K562 (cell line): ENCODE results near the gene SRF.

Experiments
- ATF1 ChIP-seq, 2 experiments: fragments of 450-650 bp in 1 of 2; IDR thresholded peaks; 2 replicates each; pipeline ENCODE4 v1.6.1; 2016; ENCODE audit warnings: missing compliant biosample characterization in 1 of 2, missing genetic modification characterization in 1 of 2
- BRD4 ChIP-seq: fragments of 200-600 bp; sonication (generic); IDR thresholded peaks from 2 replicates; pipeline ENCODE4 v1.6.1; 2017; ENCODE audit warnings: inconsistent platforms
- FOXM1 ChIP-seq, 2 experiments: fragments of 450-650 bp in 1 of 2; sonication (generic) in 1 of 2; formaldehyde crosslinking in 1 of 2; IDR thresholded peaks; 2 replicates each; pipeline versions ENCODE4 v1.6.1 to v1.9.0; 2017 to 2022; ENCODE audit warnings: low read depth in 2 of 2, mild to moderate bottlenecking in 2 of 2, missing genetic modification reagents in 1 of 2, moderate library complexity in 1 of 2
- NFE2L1 ChIP-seq: fragments of 450-650 bp; IDR thresholded peaks from 2 replicates; pipeline ENCODE4 v1.6.1; 2016; ENCODE audit warnings: missing genetic modification characterization, low read depth, mild to moderate bottlenecking, missing compliant biosample characterization, moderate library complexity, borderline replicate concordance
- NR1H2 ChIP-seq: sonication (generic); formaldehyde crosslinking; IDR thresholded peaks from 2 replicates; pipeline ENCODE4 v1.4.0; 2020; ENCODE audit warnings: mild to moderate bottlenecking, missing genetic modification reagents
- SPI1 ChIP-seq: IDR thresholded peaks from 2 replicates; pipeline ENCODE4 v1.6.1; 2011; ENCODE audit warnings: low read depth, low read length, control low read depth, borderline replicate concordance
- TF ChIP-seq, protein P1 (sequence below), 3 experiments: IDR thresholded peaks in 2 of 3; conservative IDR thresholded peaks in 1 of 3; 2 replicates each; pipeline ENCODE4 v1.5.1; 2011 to 2012; ENCODE audit warnings: low read length in 3 of 3, mild to moderate bottlenecking in 3 of 3, control low read depth in 2 of 3, improper control_type of control experiment in 1 of 3, inconsistent platforms in 1 of 3, low read depth in 1 of 3, mixed read lengths in 1 of 3, moderate library complexity in 1 of 3; ENCODE audit not compliant: insufficient read depth in 2 of 3
- TF ChIP-seq, protein P2 (sequence below): fragments of 250-450 bp; sonication (Bioruptor Pico); IDR thresholded peaks from 2 replicates; pipeline ENCODE4 v1.8.0; 2021; ENCODE audit warnings: borderline replicate concordance, mild to moderate bottlenecking, moderate library complexity; ENCODE audit not compliant: poor library complexity, severe bottlenecking
- TF ChIP-seq, protein P3 (sequence below): sonication (generic); formaldehyde crosslinking; IDR thresholded peaks from 2 replicates; pipeline ENCODE4 v1.8.0; 2022; ENCODE audit warnings: mild to moderate bottlenecking, missing genetic modification reagents, borderline replicate concordance

DNA sequence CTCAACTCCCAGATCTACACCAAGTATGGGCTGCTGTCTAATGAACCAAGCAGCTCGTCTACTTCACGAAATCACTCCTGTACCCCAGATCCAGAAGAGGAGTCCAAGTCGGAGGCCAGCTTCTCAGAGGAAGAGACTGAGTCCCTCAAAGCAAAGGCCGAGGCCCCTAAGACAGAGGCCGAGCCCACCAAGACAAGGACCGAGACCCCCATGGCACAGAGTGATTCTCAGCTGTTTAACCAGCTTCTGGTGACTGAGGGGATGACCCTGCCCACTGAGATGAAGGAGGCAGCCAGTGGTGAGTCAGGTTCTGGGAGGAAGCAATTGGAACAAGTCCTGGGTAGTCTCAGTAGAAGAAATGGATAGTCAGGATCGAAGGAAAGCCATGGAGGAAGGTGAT lies 16.8 kb downstream of the SRF start:
- TF ChIP-seq, protein P1, sequence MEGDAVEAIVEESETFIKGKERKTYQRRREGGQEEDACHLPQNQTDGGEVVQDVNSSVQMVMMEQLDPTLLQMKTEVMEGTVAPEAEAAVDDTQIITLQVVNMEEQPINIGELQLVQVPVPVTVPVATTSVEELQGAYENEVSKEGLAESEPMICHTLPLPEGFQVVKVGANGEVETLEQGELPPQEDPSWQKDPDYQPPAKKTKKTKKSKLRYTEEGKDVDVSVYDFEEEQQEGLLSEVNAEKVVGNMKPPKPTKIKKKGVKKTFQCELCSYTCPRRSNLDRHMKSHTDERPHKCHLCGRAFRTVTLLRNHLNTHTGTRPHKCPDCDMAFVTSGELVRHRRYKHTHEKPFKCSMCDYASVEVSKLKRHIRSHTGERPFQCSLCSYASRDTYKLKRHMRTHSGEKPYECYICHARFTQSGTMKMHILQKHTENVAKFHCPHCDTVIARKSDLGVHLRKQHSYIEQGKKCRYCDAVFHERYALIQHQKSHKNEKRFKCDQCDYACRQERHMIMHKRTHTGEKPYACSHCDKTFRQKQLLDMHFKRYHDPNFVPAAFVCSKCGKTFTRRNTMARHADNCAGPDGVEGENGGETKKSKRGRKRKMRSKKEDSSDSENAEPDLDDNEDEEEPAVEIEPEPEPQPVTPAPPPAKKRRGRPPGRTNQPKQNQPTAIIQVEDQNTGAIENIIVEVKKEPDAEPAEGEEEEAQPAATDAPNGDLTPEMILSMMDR (IDR thresholded peaks at IDR 0.05 in 2 of 3, conservative IDR thresholded peaks at IDR 0.05 in 1 of 3; ENCODE audit: insufficient read depth in 2 of 3, low read depth in 1 of 3, low read length in 3 of 3), result no peak
- TF ChIP-seq, protein P2, sequence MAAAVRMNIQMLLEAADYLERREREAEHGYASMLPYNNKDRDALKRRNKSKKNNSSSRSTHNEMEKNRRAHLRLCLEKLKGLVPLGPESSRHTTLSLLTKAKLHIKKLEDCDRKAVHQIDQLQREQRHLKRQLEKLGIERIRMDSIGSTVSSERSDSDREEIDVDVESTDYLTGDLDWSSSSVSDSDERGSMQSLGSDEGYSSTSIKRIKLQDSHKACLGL (CRISPR knock-in tag), result no peak
- TF ChIP-seq, protein P3, sequence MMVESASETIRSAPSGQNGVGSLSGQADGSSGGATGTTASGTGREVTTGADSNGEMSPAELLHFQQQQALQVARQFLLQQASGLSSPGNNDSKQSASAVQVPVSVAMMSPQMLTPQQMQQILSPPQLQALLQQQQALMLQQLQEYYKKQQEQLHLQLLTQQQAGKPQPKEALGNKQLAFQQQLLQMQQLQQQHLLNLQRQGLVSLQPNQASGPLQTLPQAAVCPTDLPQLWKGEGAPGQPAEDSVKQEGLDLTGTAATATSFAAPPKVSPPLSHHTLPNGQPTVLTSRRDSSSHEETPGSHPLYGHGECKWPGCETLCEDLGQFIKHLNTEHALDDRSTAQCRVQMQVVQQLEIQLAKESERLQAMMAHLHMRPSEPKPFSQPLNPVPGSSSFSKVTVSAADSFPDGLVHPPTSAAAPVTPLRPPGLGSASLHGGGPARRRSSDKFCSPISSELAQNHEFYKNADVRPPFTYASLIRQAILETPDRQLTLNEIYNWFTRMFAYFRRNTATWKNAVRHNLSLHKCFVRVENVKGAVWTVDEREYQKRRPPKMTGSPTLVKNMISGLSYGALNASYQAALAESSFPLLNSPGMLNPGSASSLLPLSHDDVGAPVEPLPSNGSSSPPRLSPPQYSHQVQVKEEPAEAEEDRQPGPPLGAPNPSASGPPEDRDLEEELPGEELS (CRISPR knock-in tag), result no peak
- TF ChIP-seq NR1H2 (CRISPR knock-in tag), result no peak
- TF ChIP-seq ATF1 (CRISPR knock-in tag; IDR thresholded peaks at IDR 0.05), result no peak
- no peak for TF ChIP-seq ATF1 (tag; IDR thresholded peaks at IDR 0.05)
- TF ChIP-seq BRD4, result no peak
- no peak for TF ChIP-seq SPI1
- TF ChIP-seq FOXM1 (IDR thresholded peaks at IDR 0.05; ENCODE audit: low read depth), result no peak
- no peak for TF ChIP-seq FOXM1 (CRISPR knock-in tag; IDR thresholded peaks at IDR 0.05; ENCODE audit: low read depth)
- TF ChIP-seq NFE2L1 (tag), result no peak
